HAP-1 (cell line): ENCODE data around the gene PCDH9.

ENCODE experiments used
- DNase-seq, 2 experiments: peaks; one replicate each; pipeline ENCODE4 v3.0.0-alpha.2; 2016 to 2020; ENCODE audit warnings: low spot score in 2 of 2
- H3K27me3 ChIP-seq: fragments of 250-450 bp; sonication (Bioruptor Pico); 2 replicates; pipeline ENCODE4 v1.5.1; 2020; ENCODE audit warnings: low read depth, mild to moderate bottlenecking, moderate library complexity
- H3K36me3 ChIP-seq: fragments of 250-450 bp; sonication (Bioruptor Pico); replicated peaks from 2 replicates; pipeline ENCODE4 v1.5.1; 2020; ENCODE audit warnings: mild to moderate bottlenecking
- H3K4me1 ChIP-seq: fragments of 250-450 bp; sonication (Bioruptor Pico); 2 replicates; pipeline ENCODE4 v1.5.1; 2020; ENCODE audit warnings: mild to moderate bottlenecking
- H3K4me3 ChIP-seq: fragments of 250-450 bp; sonication (Bioruptor Pico); 2 replicates; pipeline ENCODE4 v1.5.1; 2020; ENCODE audit warnings: mild to moderate bottlenecking, moderate library complexity
- H3K9me3 ChIP-seq: fragments of 250-450 bp; sonication (Bioruptor Pico); 2 replicates; pipeline ENCODE4 v1.5.1; 2020; ENCODE audit warnings: mild to moderate bottlenecking, moderate library complexity
- in situ Hi-C: fragments of 300-500 bp; cut with MboI; formaldehyde crosslinking; loops from 3 replicates; pipeline ENCODE4 v1.14.3; 2020; ENCODE audit warnings: low sequenced_read_pairs, inconsistent platforms, mixed read lengths

PCDH9 gene

DNA sequence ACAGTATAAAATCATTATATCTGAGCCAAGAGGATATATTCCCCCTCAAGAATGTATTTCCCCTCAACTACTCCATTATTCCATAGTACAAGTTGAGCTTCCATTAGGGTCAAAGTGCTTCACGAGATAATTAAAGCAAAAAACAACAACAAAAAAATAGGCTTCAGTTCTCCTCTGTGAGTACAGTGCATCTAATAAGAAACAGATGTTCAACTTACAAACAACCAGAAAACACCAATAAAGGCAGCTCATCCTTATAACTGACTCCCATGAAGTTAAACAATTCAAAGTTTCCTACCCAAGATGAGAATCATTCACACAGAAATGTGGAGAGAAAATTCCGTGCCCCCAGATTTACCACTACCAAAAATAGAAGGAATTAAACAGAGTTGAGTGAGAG is 854.4 kb downstream of the PCDH9 start:
- DNase-seq = no peak
- Histone ChIP-seq H3K9me3 (no peaks in the 10 kb centered on the region), H3K27me3 (no peaks in the 10 kb centered on the region), H3K4me3 (no peak overlapping the region), H3K36me3 (no peaks in the 10 kb centered on the region), H3K4me1 (no peaks in the 10 kb centered on the region)
- in situ Hi-C loops = no loop called here

GRCh38 chr13:66369666-66370065 is 860.5 kb downstream of the PCDH9 start:
- H3K4me1 ChIP-seq = no peaks in the 10 kb centered on the region; the same call in 1 of the 2 replicates
- no peaks in the 10 kb centered on the region for H3K27me3 ChIP-seq
- DNase-seq = no peak
- no peaks in the 10 kb centered on the region for H3K36me3 ChIP-seq
- H3K4me3 ChIP-seq = no peak overlapping the region
- in situ Hi-C loops = no loop called here
- no peaks in the 10 kb centered on the region for H3K9me3 ChIP-seq

DNA sequence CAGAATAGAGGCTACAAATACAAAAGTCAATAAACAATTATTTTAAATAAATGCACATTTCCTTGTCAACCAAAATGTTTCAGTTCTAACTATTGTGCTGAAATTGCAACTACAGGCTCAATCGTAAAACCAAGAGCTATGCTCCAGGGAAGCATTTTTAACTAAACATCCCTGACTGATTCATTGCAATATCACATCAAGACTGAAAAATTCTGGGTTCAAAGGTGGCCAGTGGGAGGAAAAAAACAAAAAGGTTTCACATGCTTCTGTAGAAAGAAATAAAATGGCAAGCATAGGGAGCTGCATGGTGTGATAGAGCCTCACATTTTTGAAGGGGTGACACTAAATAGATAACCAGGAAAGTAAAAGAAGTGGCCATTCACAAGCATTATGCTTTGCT is 862.8 kb downstream of the PCDH9 start:
- no peak for DNase-seq
- Histone ChIP-seq H3K4me3 (no peak overlapping the region), H3K4me1 (no peaks in the 10 kb centered on the region; the same call in 1 of the 2 replicates), H3K27me3 (no peaks in the 10 kb centered on the region), H3K9me3 (no peaks in the 10 kb centered on the region), H3K36me3 (no peaks in the 10 kb centered on the region)
- in situ Hi-C loops = no loop called here

GRCh38 chr13:66365101-66365500 is 865.0 kb downstream of the PCDH9 start:
- H3K4me1 ChIP-seq = peaks cover 6% of the 10 kb centered on the region
- H3K27me3 ChIP-seq = no peaks in the 10 kb centered on the region
- no peak overlapping the region for H3K4me3 ChIP-seq
- no peak for DNase-seq
- H3K9me3 ChIP-seq = no peaks in the 10 kb centered on the region
- in situ Hi-C loops = no loop called here
- no peaks in the 10 kb centered on the region for H3K36me3 ChIP-seq

DNA sequence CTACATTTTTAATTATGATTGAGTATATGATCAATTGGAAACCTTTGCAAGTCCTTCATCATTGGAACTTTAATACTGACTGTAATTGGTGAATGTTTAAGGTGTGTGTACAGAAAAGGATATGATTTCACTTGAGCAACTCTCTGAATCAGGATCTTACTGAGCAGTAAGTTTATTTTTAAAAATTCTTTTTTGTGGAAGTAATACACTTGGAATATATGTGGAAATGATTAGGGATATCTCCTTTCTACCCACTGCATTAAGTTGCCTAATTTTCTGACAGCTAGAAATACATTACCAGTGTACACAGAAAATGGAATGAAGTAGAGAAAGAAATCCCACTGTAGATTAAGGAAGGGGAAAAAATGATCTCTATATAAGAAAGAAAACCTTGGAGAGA is 865.8 kb downstream of the PCDH9 start:
- in situ Hi-C loops = no loop called here
- H3K4me3 ChIP-seq = no peak overlapping the region
- H3K4me1 ChIP-seq = peaks cover 14% of the 10 kb centered on the region
- H3K36me3 ChIP-seq = no peaks in the 10 kb centered on the region
- no peak for DNase-seq
- H3K9me3 ChIP-seq = no peaks in the 10 kb centered on the region
- H3K27me3 ChIP-seq = no peaks in the 10 kb centered on the region

DNA sequence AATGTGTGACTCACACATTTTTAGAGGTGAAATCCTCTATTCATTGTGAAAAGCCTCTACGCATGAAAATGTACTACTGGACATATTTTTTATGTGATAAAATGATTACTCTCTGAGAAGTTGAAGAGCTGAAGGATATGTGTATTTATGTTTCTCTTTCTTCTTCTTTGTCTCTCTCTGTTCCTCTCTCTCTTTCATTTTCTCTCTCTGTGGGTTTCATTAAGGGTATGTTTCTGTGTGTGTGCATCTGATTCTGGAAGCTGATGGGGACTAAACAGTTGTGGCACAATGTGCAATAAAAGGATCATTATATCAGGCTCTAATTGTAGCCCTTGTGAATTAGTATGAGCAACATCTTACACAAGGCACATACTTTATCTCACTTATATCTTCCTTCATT is 867.7 kb downstream of the PCDH9 start:
- in situ Hi-C loops = no loop called here
- DNase-seq = no peak
- no peaks in the 10 kb centered on the region for H3K36me3 ChIP-seq
- peaks cover 22% of the 10 kb centered on the region for H3K4me1 ChIP-seq
- no peaks in the 10 kb centered on the region for H3K9me3 ChIP-seq
- no peaks in the 10 kb centered on the region for H3K27me3 ChIP-seq
- no peak overlapping the region for H3K4me3 ChIP-seq

- no peaks in the 10 kb centered on the region for H3K36me3 ChIP-seq
- no peaks in the 10 kb centered on the region for H3K9me3 ChIP-seq
- no peak for DNase-seq
- in situ Hi-C loops = no loop called here
- H3K4me1 ChIP-seq = peaks cover 22% of the 10 kb centered on the region
- H3K4me3 ChIP-seq = no peak overlapping the region
- no peaks in the 10 kb centered on the region for H3K27me3 ChIP-seq
Observed at GRCh38 chr13:66359910-66360552, 870.1 kb downstream of the PCDH9 start.

- no peak overlapping the region for H3K4me3 ChIP-seq
- peak in 1 of 2 experiments; percentile 59 for DNase-seq
- no peaks in the 10 kb centered on the region for H3K36me3 ChIP-seq
- in situ Hi-C loops = no loop called here
- no peaks in the 10 kb centered on the region for H3K27me3 ChIP-seq
- peaks cover 22% of the 10 kb centered on the region for H3K4me1 ChIP-seq
- no peaks in the 10 kb centered on the region for H3K9me3 ChIP-seq
Observed at GRCh38 chr13:66359393-66359792, 870.7 kb downstream of the PCDH9 start.

DNA sequence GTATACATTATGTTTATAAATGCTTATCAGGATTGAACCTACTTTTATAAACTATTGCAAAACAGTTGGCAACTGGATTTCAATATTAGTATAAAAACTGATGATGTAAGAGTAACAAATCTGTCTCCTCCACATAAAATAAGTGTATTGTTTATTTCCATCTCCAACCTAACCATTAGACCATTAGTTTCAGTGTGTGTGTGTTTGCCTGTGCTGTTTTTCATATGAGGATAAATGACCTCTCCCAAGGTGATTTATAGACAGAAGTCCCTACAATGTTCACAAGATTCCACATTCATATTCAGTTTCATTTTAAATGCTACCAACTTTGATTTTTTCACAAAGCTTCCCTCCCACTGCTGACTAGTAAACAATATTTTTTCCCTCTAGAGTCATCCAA is 871.6 kb downstream of the PCDH9 start:
- no peak for DNase-seq
- H3K36me3 ChIP-seq = no peaks in the 10 kb centered on the region
- no peak overlapping the region for H3K4me3 ChIP-seq
- H3K27me3 ChIP-seq = no peaks in the 10 kb centered on the region
- peaks cover 22% of the 10 kb centered on the region for H3K4me1 ChIP-seq
- in situ Hi-C loops = no loop called here
- no peaks in the 10 kb centered on the region for H3K9me3 ChIP-seq

DNA sequence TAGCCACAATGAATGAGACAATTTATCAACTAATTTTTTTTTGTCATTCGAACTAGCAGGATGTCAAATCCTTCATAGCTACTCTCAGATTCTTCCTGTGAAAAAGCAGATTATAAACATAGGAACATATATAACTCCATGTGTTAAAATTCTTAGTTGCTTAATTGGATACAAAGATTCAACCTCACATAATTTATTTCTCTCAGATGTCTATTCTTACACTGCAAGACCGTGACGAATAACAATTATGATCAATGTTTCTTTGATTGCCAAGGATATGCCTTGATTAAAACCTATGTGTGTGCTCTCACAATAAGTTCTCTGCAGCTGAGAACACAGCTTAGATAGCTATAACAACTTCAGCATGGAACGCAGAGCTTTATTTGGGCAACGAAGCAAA is 872.7 kb downstream of the PCDH9 start:
- in situ Hi-C loops = no loop called here
- H3K4me1 ChIP-seq = peaks cover 22% of the 10 kb centered on the region
- no peak overlapping the region for H3K4me3 ChIP-seq
- no peak for DNase-seq
- H3K27me3 ChIP-seq = no peaks in the 10 kb centered on the region
- H3K36me3 ChIP-seq = no peaks in the 10 kb centered on the region
- H3K9me3 ChIP-seq = no peaks in the 10 kb centered on the region

DNA sequence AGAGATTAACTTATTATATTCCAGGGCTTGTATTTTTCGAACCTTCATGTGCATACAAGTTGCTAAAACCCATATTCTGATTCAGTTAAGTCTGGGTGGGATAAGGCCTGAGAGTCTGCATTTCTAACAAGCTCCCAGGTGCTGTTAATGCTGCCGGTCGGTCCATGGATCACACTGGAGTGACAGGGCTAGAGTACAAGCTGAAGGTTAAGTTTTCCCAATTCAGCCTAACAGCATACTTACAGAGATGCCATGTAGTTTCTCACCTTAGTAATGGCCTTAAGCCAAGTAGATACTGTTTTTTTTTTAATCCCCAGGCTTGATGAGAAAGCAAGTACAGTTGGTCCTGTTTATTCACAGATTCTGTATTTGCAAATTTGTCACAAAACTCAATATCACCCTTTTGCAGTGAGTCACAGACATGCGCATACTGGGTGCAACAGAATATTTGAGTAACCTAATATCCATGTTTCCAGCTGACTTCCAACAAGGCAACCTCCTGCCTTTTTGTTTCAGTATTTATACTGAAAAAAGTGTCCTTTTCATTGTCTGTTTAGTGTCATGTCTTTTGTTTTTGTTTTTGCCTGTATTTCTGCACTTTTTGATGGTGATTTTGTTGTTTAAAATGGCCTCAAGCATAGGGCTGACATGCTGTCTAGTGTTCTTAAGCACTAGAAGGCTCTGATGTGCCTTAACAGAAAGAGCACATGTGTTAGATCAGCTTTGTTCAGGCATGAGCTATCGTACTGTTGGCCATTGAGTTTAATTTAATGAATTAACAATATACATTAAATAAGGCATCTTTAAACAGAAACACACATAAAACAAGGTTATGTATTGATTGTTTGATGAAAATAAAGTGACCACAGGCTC is 875.0 kb downstream of the PCDH9 start:
- peaks cover 16% of the 10 kb centered on the region for H3K4me1 ChIP-seq
- DNase-seq = no peak
- H3K27me3 ChIP-seq = no peaks in the 10 kb centered on the region
- H3K36me3 ChIP-seq = no peaks in the 10 kb centered on the region
- H3K4me3 ChIP-seq = no peak overlapping the region
- in situ Hi-C loops = no loop called here
- H3K9me3 ChIP-seq = no peaks in the 10 kb centered on the region

DNA sequence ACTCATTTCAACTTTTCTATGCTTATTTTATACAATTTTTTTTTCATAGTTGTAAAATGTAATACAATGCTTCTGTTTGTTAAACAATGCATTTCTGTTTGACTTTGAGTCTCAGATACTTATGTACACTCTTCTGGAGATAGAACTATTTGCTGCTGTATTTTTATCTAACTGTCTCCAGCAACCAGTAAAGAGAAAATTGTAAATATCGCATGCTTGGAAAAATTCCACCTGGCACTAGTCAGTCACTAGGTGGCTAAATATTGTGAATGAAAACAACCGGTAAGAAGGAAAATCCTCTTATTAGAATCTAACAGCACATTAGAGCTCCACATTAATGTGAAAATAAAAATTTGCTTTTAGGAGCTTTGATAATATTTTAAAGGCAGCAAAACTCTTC is 876.5 kb downstream of the PCDH9 start:
- Histone ChIP-seq H3K4me3 (no peak overlapping the region), H3K9me3 (no peaks in the 10 kb centered on the region), H3K27me3 (no peaks in the 10 kb centered on the region), H3K4me1 (peaks cover 2% of the 10 kb centered on the region; the same call in 1 of the 2 replicates), H3K36me3 (no peaks in the 10 kb centered on the region)
- in situ Hi-C loops = no loop called here
- DNase-seq = no peak

GRCh38 chr13:66349966-66350365 is 880.2 kb downstream of the PCDH9 start:
- in situ Hi-C loops = no loop called here
- no peak overlapping the region for H3K4me3 ChIP-seq
- no peaks in the 10 kb centered on the region for H3K27me3 ChIP-seq
- DNase-seq = no peak
- H3K36me3 ChIP-seq = no peaks in the 10 kb centered on the region
- H3K9me3 ChIP-seq = no peaks in the 10 kb centered on the region
- peaks cover 8% of the 10 kb centered on the region for H3K4me1 ChIP-seq
